K562 (cell line): ENCODE results near the gene SNUPN. TPM values are rescaled to one million over a fixed set of nuclear protein-coding genes. Genes with fewer than 3 reads are reported as not detected.

Source experiments
- ATAC-seq: fragments of 200-7000 bp; cut with Tn5 transposase; 3 replicates; pipeline ENCODE4 v1.9.1; 2020; ENCODE audit warnings: moderate library complexity
- BruUV-seq: library from RNA; stranded (reverse); fragments of 400-500 nt; replicated peaks from 2 replicates; lab custom pipeline; 2021; lab: Mats Ljungman, UMichigan
- CTCF ChIA-PET: fragments of 300-600 bp; formaldehyde crosslinking; extraction: SDS; loops from one replicate; lab custom pipeline; 2021; ENCODE audit warnings: low intra/inter-chr PET ratio; lab: Yijun Ruan, JAX
- POLR2A ChIA-PET: fragments of 300-600, 350-650 bp; sonication (Branson Sonifier 250); formaldehyde crosslinking; extraction: SDS; loops from one replicate; lab custom pipeline; 2021; ENCODE audit warnings: antibody characterized with exemption, inconsistent platforms; lab: Yijun Ruan, JAX
- DNase-seq, 4 experiments: peaks; one replicate each; pipeline versions ENCODE4 v3.0.0 to v3.0.0-alpha.2; 2011 to 2018; ENCODE audit warnings: low spot score in 3 of 4, mixed read lengths in 3 of 4; ENCODE audit errors: extremely low read depth in 1 of 4
- FAIRE-seq: peaks from 2 replicates; lab custom pipeline; 2011; peaks lifted over from hg19 to GRCh38; lab: Jason Lieb, UNC
- H2AFZ ChIP-seq: 2 replicates; pipeline ENCODE4 v1.6.0; 2011; ENCODE audit warnings: low read depth, low read length, control low read depth, inconsistent platforms
- H3K27ac ChIP-seq: fragments of 200-600 bp; 3 replicates; pipeline ENCODE4 v1.8.0; 2011; ENCODE audit warnings: low read depth, mild to moderate bottlenecking, control low read depth, inconsistent platforms, low read length, moderate library complexity, mixed read lengths; ENCODE audit errors: extremely low read depth
- H3K27me3 ChIP-seq, 2 experiments: fragments of 300-600 bp in 1 of 2; 2 replicates in 1 of 2; 3 replicates in 1 of 2; pipeline versions ENCODE4 v1.6.0 to v1.8.0; 2011; ENCODE audit warnings: inconsistent platforms in 2 of 2, low read length in 2 of 2, mild to moderate bottlenecking in 1 of 2, mixed read lengths in 1 of 2, moderate library complexity in 1 of 2; ENCODE audit not compliant: control insufficient read depth in 2 of 2, insufficient read depth in 2 of 2
- H3K36me3 ChIP-seq: fragments of 300-600 bp; 3 replicates; pipeline ENCODE4 v1.8.0; 2011; ENCODE audit warnings: mild to moderate bottlenecking, low read length, inconsistent platforms; ENCODE audit not compliant: control insufficient read depth, insufficient read depth
- H3K4me1 ChIP-seq, 2 experiments: fragments of 200-600 bp in 1 of 2; replicated peaks in 1 of 2; 2 replicates in 1 of 2; 3 replicates in 1 of 2; pipeline versions ENCODE4 v1.5.1 to v1.8.0; 2011; ENCODE audit warnings: inconsistent platforms in 2 of 2, low read length in 2 of 2, mild to moderate bottlenecking in 1 of 2, mixed read lengths in 1 of 2, moderate library complexity in 1 of 2; ENCODE audit not compliant: control insufficient read depth in 2 of 2, insufficient read depth in 2 of 2
- H3K4me2 ChIP-seq: 2 replicates; pipeline ENCODE4 v1.6.1; 2011; ENCODE audit warnings: low read length, control low read depth, inconsistent platforms, mixed read lengths; ENCODE audit not compliant: insufficient read depth
- H3K4me3 ChIP-seq: fragments of 200-600 bp; sonication (generic), shearing (Covaris generic); 2 replicates; pipeline ENCODE4 v1.5.1; 2016; ENCODE audit warnings: control low read depth, inconsistent platforms
- H3K79me2 ChIP-seq: fragments of 200-600 bp; 3 replicates; pipeline ENCODE4 v1.8.0; 2011; ENCODE audit warnings: low read length, inconsistent platforms; ENCODE audit not compliant: control insufficient read depth, insufficient read depth
- H3K9ac ChIP-seq, 2 experiments: 2 replicates each; pipeline versions ENCODE4 v1.6.0 to v1.6.1; 2011; ENCODE audit warnings: low read depth in 2 of 2, low read length in 2 of 2, control low read depth in 1 of 2, inconsistent platforms in 1 of 2, mild to moderate bottlenecking in 1 of 2, mixed read lengths in 1 of 2; ENCODE audit not compliant: insufficient read depth in 1 of 2
- H3K9me1 ChIP-seq: one replicate; pipeline ENCODE4 v1.6.0; 2011; ENCODE audit warnings: inconsistent platforms, mild to moderate bottlenecking, low read length, moderate library complexity; ENCODE audit not compliant: control insufficient read depth, insufficient read depth
- H3K9me3 ChIP-seq: replicated peaks from 2 replicates; pipeline ENCODE4 v1.5.1; 2011; ENCODE audit warnings: low read depth, low read length, inconsistent platforms; ENCODE audit not compliant: control insufficient read depth, insufficient read depth
- H4K20me1 ChIP-seq: replicated peaks from 2 replicates; pipeline ENCODE4 v1.6.1; 2011; ENCODE audit warnings: low read length, inconsistent platforms, mixed read lengths; ENCODE audit not compliant: control insufficient read depth, insufficient read depth
- CREB1 ChIP-seq, 2 experiments: sonication (generic) in 1 of 2; formaldehyde crosslinking in 1 of 2; IDR thresholded peaks; 2 replicates each; pipeline versions ENCODE4 v1.6.1 to v1.8.0; 2012 to 2022; ENCODE audit warnings: inconsistent platforms in 1 of 2, mild to moderate bottlenecking in 1 of 2, missing genetic modification reagents in 1 of 2, moderate library complexity in 1 of 2
- ETV6 ChIP-seq, 3 experiments: fragments of 150-350 bp in 1 of 3; sonication (generic) in 1 of 3; formaldehyde crosslinking in 1 of 3; IDR thresholded peaks; 2 replicates each; pipeline versions ENCODE4 v1.6.1 to v1.8.0; 2014 to 2022; ENCODE audit warnings: borderline replicate concordance in 2 of 3, low read depth in 2 of 3, antibody characterized with exemption in 1 of 3, low read length in 1 of 3, mild to moderate bottlenecking in 1 of 3, missing genetic modification reagents in 1 of 3
- GABPB1 ChIP-seq: sonication (generic); formaldehyde crosslinking; IDR thresholded peaks from 2 replicates; pipeline ENCODE4 v1.8.0; 2022; ENCODE audit warnings: mild to moderate bottlenecking, missing genetic modification reagents
- KLF1 ChIP-seq: fragments of 450-650 bp; IDR thresholded peaks from 2 replicates; pipeline ENCODE4 v1.6.1; 2016; ENCODE audit warnings: missing genetic modification characterization, missing compliant biosample characterization
- KLF6 ChIP-seq: fragments of 250-450 bp; sonication (Bioruptor Pico); IDR thresholded peaks from 2 replicates; pipeline ENCODE4 v1.4.0; 2020; ENCODE audit warnings: mild to moderate bottlenecking, moderate library complexity, borderline replicate concordance
- NFE2 ChIP-seq: IDR thresholded peaks from 2 replicates; pipeline ENCODE4 v1.6.1; 2014; ENCODE audit warnings: antibody characterized with exemption, low read depth
- NFIC ChIP-seq: fragments of 450-650 bp; IDR thresholded peaks from 2 replicates; pipeline ENCODE4 v1.6.1; 2017; ENCODE audit warnings: mild to moderate bottlenecking, inconsistent platforms
- NUFIP1 ChIP-seq: fragments of 450-650 bp; IDR thresholded peaks from 2 replicates; pipeline ENCODE4 v1.6.1; 2018; ENCODE audit not compliant: partially characterized antibody
- SPI1 ChIP-seq: IDR thresholded peaks from 2 replicates; pipeline ENCODE4 v1.6.1; 2011; ENCODE audit warnings: low read depth, low read length, control low read depth, borderline replicate concordance
- ZEB2 ChIP-seq: fragments of 450-650 bp; IDR thresholded peaks from 2 replicates; pipeline ENCODE4 v1.6.1; 2016
- ZNF24 ChIP-seq: fragments of 450-650 bp; IDR thresholded peaks from 2 replicates; pipeline ENCODE4 v1.6.1; 2016
- ZNF3 ChIP-seq: fragments of 250-450 bp; sonication (Bioruptor Pico); IDR thresholded peaks from 2 replicates; pipeline ENCODE4 v1.5.0; 2021; ENCODE audit warnings: mild to moderate bottlenecking, moderate library complexity
- ZNF778 ChIP-seq: fragments of 450-650 bp; formaldehyde crosslinking; IDR thresholded peaks from 2 replicates; pipeline ENCODE4 v1.4.0; 2020; ENCODE audit warnings: mild to moderate bottlenecking, moderate library complexity
- WGBS: fragments of 100-300 bp; shearing (Covaris generic); methylation state at CpG from one replicate; pipeline ENCODE4 v1.1.6; 2016; ENCODE audit warnings: low coverage, mixed read lengths; ENCODE audit not compliant: insufficient coverage; ENCODE audit errors: missing lambda C conversion rate; 5-methylcytosine and 5-hydroxymethylcytosine counted together
- in situ Hi-C: fragments of 300-500 bp; cut with MboI; formaldehyde crosslinking; loops from 4 replicates; pipeline ENCODE4 v1.15.0; 2018; ENCODE audit warnings: inconsistent platforms, mixed read lengths
- intact Hi-C: fragments of 100-400 bp; cut with micrococcal nuclease; formaldehyde crosslinking; loops from 2 replicates; pipeline ENCODE4 v1.14.2; 2022
- polyA plus RNA-seq, 8 experiments: library from polyadenylated mRNA; depleted of rRNA in 4 of 8; stranded (reverse) in 5 of 8; unstranded in 3 of 8; fragments of >200 nt; fragmentation: Nextera tagmentation in 2 of 8; fragmentation: Illumina TruSeq in 1 of 8; extraction: Ambion mirVana in 2 of 8; extraction: Trizol in 1 of 8; gene quantifications; 2 replicates each; pipeline versions ENCODE4 v1.2.1 to v1.2.3, GENCODE V29; 2011 to 2014; ENCODE audit warnings: inconsistent platforms in 1 of 8, missing spikeins in 1 of 8
- total RNA-seq, 7 experiments: library from RNA; depleted of rRNA in 6 of 7; stranded (reverse); fragments of >200 nt in 6 of 7; fragmentation: Illumina TruSeq in 2 of 7; extraction: Trizol in 2 of 7; gene quantifications; 2 replicates each; pipeline versions ENCODE4 v1.2.1 to v1.2.3, GENCODE V29; 2011 to 2021; ENCODE audit warnings: low replicate concordance in 1 of 7
- TF ChIP-seq, protein P1 (sequence below): fragments of 450-650 bp; IDR thresholded peaks from 2 replicates; pipeline ENCODE4 v1.7.1; 2018; ENCODE audit warnings: mild to moderate bottlenecking, low read depth; ENCODE audit not compliant: partially characterized antibody
- TF ChIP-seq, protein P2 (sequence below): sonication (generic); IDR thresholded peaks from 2 replicates; pipeline ENCODE4 v1.6.1; 2016
- TF ChIP-seq, protein P3 (sequence below), 2 experiments: IDR thresholded peaks; 2 replicates each; pipeline ENCODE4 v1.6.1; 2011; ENCODE audit warnings: borderline replicate concordance in 1 of 2, control low read depth in 1 of 2, low read depth in 1 of 2, low read length in 1 of 2, mild to moderate bottlenecking in 1 of 2, mixed read lengths in 1 of 2, moderate library complexity in 1 of 2; ENCODE audit not compliant: insufficient read depth in 1 of 2, insufficient read length in 1 of 2, poor library complexity in 1 of 2, severe bottlenecking in 1 of 2; ENCODE audit errors: extremely low read depth in 1 of 2

The SNUPN gene
- total and polyA plus RNA-seq, 9 of the 15 experiments (the other 6 are each of a cell fraction or from before 2014, with no cell fraction given): 32.2 to 78.3 (median 40.0) TPM

DNA sequence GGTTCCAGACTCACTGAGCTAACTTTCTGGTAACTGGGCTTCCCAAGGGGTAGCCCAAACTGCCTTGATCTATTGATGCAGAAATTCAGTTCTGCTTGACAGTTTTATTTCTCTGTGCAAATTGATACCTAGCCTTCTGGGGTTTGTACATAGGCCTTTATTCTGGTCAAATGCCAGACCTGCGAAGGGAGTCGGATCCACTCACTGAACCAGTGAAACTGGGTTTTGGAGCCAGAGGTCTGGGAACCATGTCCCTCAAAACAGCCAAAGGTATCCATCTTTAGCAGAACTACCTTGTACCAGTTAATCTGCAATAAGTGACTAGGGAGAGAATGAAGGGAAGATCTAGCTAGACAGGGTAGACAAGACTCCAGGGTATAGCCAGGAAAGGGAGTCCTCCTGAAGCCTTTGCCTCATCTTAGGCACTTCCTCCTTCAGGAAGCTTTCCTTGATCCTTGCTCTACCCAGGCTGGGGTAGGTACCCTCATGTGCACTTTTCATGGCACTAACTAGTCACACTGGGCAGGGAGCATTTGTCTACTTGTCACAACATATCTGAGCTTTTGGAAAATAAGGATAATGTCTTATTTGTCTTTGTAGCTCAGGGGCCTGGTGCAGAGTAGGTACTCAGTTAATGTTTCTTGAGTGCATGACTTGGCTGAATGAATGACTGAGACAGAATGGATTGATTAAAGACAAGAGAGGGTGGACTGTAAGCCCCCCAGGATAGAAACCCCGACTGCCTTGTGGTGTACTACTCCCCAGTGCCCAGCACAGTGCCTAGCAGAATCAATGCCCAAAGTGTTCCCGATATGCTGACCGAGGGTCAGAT, 20.8 kb upstream of the SNUPN start:
- Histone ChIP-seq H3K4me1 (peaks cover 35 to 47% of the 10 kb centered on the region in 2 experiments; a peak in 4 of 5 replicates), H3K9me1 (no peaks in the 10 kb centered on the region), H3K36me3 (peaks cover 15% of the 10 kb centered on the region; the same call in 2 of the 3 replicates), H3K27ac (no peak overlapping the region; the same call in 2 of the 3 replicates), H3K4me3 (peak overlapping the region; percentile 79), H3K9me3 (no peaks in the 10 kb centered on the region), H3K4me2 (peak overlapping the region; percentile 96), H4K20me1 (no peaks in the 10 kb centered on the region), H3K79me2 (peaks cover 46% of the 10 kb centered on the region), H3K9ac (peak overlapping the region; percentile 86 to 97), H3K27me3 (no peaks in the 10 kb centered on the region), H2AFZ (peak overlapping the region; percentile 98)
- DNase-seq (no peak), ATAC-seq (no peak), FAIRE-seq (no peak)
- POLR2A ChIA-PET: interaction anchor here (0.5 to 1.9 kb wide), 4 partner anchors 13 to 457 kb away, joined by 3 to 16 read pairs (median 6); partner anchors contain the start of gene SNUPN
- CTCF ChIA-PET: no interaction called here
- in situ Hi-C loops (no loop called here), intact Hi-C loops (no loop called here)
- no peak for TF ChIP-seq KLF6 (CRISPR knock-in tag)
- TF ChIP-seq ZNF24: peak; percentile 71
- TF ChIP-seq ETV6 (IDR thresholded peaks at IDR 0.05; ENCODE audit: borderline replicate concordance in 1 of 2, low read depth in 2 of 2, low read length in 1 of 2): no peak
- TF ChIP-seq ETV6 (CRISPR knock-in tag; IDR thresholded peaks at IDR 0.05; ENCODE audit: borderline replicate concordance): no peak
- no peak for TF ChIP-seq ZNF3 (CRISPR knock-in tag)
- peak; percentile 68 for TF ChIP-seq SPI1
- TF ChIP-seq CREB1 (IDR thresholded peaks at IDR 0.05): no peak
- 0 out of 2 replicates have a peak, but pooled peaks have one; percentile 42 for TF ChIP-seq CREB1 (CRISPR knock-in tag; IDR thresholded peaks at IDR 0.05)
- no peak for TF ChIP-seq KLF1 (tag)
- no peak for TF ChIP-seq ZNF778 (CRISPR knock-in tag)
- TF ChIP-seq NUFIP1: no peak
- TF ChIP-seq, protein P1, sequence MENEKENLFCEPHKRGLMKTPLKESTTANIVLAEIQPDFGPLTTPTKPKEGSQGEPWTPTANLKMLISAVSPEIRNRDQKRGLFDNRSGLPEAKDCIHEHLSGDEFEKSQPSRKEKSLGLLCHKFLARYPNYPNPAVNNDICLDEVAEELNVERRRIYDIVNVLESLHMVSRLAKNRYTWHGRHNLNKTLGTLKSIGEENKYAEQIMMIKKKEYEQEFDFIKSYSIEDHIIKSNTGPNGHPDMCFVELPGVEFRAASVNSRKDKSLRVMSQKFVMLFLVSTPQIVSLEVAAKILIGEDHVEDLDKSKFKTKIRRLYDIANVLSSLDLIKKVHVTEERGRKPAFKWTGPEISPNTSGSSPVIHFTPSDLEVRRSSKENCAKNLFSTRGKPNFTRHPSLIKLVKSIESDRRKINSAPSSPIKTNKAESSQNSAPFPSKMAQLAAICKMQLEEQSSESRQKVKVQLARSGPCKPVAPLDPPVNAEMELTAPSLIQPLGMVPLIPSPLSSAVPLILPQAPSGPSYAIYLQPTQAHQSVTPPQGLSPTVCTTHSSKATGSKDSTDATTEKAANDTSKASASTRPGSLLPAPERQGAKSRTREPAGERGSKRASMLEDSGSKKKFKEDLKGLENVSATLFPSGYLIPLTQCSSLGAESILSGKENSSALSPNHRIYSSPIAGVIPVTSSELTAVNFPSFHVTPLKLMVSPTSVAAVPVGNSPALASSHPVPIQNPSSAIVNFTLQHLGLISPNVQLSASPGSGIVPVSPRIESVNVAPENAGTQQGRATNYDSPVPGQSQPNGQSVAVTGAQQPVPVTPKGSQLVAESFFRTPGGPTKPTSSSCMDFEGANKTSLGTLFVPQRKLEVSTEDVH: no peak
- peak; percentile 26; the same call in 1 of the 2 replicates for TF ChIP-seq GABPB1 (CRISPR knock-in tag)
- TF ChIP-seq ZEB2: no peak
- TF ChIP-seq, protein P2, sequence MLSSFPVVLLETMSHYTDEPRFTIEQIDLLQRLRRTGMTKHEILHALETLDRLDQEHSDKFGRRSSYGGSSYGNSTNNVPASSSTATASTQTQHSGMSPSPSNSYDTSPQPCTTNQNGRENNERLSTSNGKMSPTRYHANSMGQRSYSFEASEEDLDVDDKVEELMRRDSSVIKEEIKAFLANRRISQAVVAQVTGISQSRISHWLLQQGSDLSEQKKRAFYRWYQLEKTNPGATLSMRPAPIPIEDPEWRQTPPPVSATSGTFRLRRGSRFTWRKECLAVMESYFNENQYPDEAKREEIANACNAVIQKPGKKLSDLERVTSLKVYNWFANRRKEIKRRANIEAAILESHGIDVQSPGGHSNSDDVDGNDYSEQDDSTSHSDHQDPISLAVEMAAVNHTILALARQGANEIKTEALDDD: peak; percentile 58; the same call in 1 of the 2 replicates
- TF ChIP-seq NFIC: peak; percentile 83
- TF ChIP-seq NFE2: peak; percentile 36; the same call in 1 of the 2 replicates
- TF ChIP-seq, protein P3, sequence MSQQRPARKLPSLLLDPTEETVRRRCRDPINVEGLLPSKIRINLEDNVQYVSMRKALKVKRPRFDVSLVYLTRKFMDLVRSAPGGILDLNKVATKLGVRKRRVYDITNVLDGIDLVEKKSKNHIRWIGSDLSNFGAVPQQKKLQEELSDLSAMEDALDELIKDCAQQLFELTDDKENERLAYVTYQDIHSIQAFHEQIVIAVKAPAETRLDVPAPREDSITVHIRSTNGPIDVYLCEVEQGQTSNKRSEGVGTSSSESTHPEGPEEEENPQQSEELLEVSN (IDR thresholded peaks at IDR 0.05; ENCODE audit: borderline replicate concordance in 1 of 2, extremely low read depth in 1 of 2, insufficient read depth in 1 of 2, insufficient read length in 1 of 2, low read depth in 1 of 2, low read length in 1 of 2, poor library complexity in 1 of 2, severe bottlenecking in 1 of 2): no peak
- BruUV-seq: no TSS peak
- 41% methylated on average over 5 of the region's 5 CpGs for WGBS
